SK-N-SH treated with all-trans-retinoic acid at 6 μM for 48 hours (cell line): ENCODE measurements around the gene GORASP1.

Source experiments
- ARNTL ChIP-seq: fragments of 450-650 bp; formaldehyde crosslinking; IDR thresholded peaks from 2 replicates; pipeline ENCODE4 v1.5.0; 2020; ENCODE audit warnings: low read depth, mild to moderate bottlenecking, moderate library complexity, borderline replicate concordance
- CSDC2 ChIP-seq: fragments of 250-450 bp; sonication (Bioruptor Pico); IDR thresholded peaks from 2 replicates; pipeline ENCODE4 v1.5.0; 2020; ENCODE audit warnings: mild to moderate bottlenecking, moderate library complexity
- GLIS3 ChIP-seq: fragments of 250-450 bp; sonication (Bioruptor Pico); IDR thresholded peaks from 2 replicates; pipeline ENCODE4 v1.5.0; 2020; ENCODE audit warnings: mild to moderate bottlenecking, moderate library complexity
- OSR1 ChIP-seq: fragments of 250-450 bp; sonication (Bioruptor Pico); IDR thresholded peaks from 2 replicates; pipeline ENCODE4 v1.8.0; 2022; ENCODE audit warnings: moderate library complexity, mild to moderate bottlenecking, inconsistent platforms
- RARB ChIP-seq: fragments of 250-450 bp; sonication (Bioruptor Pico); IDR thresholded peaks from 2 replicates; pipeline ENCODE4 v1.8.0; 2021; ENCODE audit warnings: mild to moderate bottlenecking, moderate library complexity
- SNAI2 ChIP-seq: fragments of 250-450 bp; sonication (Bioruptor Pico); IDR thresholded peaks from 2 replicates; pipeline ENCODE4 v1.5.0; 2020; ENCODE audit warnings: mild to moderate bottlenecking, moderate library complexity
- TOX ChIP-seq: fragments of 250-450 bp; sonication (Bioruptor Pico); IDR thresholded peaks from 2 replicates; pipeline ENCODE4 v1.8.0; 2021; ENCODE audit warnings: mild to moderate bottlenecking, moderate library complexity, borderline replicate concordance
- ZNF565 ChIP-seq: fragments of 450-650 bp; formaldehyde crosslinking; conservative IDR thresholded peaks from 2 replicates; pipeline ENCODE4 v1.5.0; 2020; ENCODE audit warnings: low read depth, mild to moderate bottlenecking, moderate library complexity
- ZNF70 ChIP-seq: fragments of 450-650 bp; formaldehyde crosslinking; IDR thresholded peaks from 2 replicates; pipeline ENCODE4 v1.5.0; 2020; ENCODE audit warnings: mild to moderate bottlenecking, moderate library complexity
- ZNF8 ChIP-seq: fragments of 450-650 bp; formaldehyde crosslinking; IDR thresholded peaks from 2 replicates; pipeline ENCODE4 v1.5.0; 2020; ENCODE audit warnings: mild to moderate bottlenecking, moderate library complexity
- TF ChIP-seq, protein P1 (sequence below): fragments of 250-450 bp; sonication (Bioruptor Pico); IDR thresholded peaks from 2 replicates; pipeline ENCODE4 v1.5.1; 2020; ENCODE audit warnings: low read depth, mild to moderate bottlenecking, moderate library complexity
- TF ChIP-seq, protein P2 (sequence below): fragments of 250-450 bp; sonication (Bioruptor Pico); IDR thresholded peaks from 2 replicates; pipeline ENCODE4 v1.8.0; 2020; ENCODE audit warnings: mild to moderate bottlenecking, moderate library complexity, borderline replicate concordance

DNA sequence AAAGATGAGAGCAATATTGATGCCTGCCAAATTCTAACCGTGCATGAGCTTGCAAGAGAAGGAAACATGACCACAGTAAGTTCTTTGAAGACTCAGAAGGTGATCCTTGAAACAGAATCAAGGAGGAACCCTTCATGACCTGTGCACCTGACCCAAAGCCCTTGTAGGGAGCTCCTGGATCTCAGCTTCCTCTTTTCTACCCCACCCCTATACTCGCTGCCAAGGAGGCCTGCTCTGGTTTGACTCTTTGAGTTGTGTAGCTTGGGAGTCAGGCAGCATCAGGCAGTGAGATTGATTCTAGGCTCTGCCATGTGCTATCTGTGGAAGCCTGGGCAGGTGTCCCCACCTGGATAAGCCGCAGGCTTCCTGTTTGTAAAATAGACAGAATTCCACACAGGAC is 10.7 kb upstream of the GORASP1 start:
- TF ChIP-seq GLIS3 (CRISPR knock-in tag), result no peak
- TF ChIP-seq ZNF8 (CRISPR knock-in tag), result no peak
- TF ChIP-seq OSR1 (CRISPR knock-in tag), result no peak
- TF ChIP-seq, protein P1, sequence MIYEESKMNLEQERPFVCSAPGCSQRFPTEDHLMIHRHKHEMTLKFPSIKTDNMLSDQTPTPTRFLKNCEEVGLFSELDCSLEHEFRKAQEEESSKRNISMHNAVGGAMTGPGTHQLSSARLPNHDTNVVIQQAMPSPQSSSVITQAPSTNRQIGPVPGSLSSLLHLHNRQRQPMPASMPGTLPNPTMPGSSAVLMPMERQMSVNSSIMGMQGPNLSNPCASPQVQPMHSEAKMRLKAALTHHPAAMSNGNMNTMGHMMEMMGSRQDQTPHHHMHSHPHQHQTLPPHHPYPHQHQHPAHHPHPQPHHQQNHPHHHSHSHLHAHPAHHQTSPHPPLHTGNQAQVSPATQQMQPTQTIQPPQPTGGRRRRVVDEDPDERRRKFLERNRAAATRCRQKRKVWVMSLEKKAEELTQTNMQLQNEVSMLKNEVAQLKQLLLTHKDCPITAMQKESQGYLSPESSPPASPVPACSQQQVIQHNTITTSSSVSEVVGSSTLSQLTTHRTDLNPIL (CRISPR knock-in tag), result no peak
- TF ChIP-seq, protein P2, sequence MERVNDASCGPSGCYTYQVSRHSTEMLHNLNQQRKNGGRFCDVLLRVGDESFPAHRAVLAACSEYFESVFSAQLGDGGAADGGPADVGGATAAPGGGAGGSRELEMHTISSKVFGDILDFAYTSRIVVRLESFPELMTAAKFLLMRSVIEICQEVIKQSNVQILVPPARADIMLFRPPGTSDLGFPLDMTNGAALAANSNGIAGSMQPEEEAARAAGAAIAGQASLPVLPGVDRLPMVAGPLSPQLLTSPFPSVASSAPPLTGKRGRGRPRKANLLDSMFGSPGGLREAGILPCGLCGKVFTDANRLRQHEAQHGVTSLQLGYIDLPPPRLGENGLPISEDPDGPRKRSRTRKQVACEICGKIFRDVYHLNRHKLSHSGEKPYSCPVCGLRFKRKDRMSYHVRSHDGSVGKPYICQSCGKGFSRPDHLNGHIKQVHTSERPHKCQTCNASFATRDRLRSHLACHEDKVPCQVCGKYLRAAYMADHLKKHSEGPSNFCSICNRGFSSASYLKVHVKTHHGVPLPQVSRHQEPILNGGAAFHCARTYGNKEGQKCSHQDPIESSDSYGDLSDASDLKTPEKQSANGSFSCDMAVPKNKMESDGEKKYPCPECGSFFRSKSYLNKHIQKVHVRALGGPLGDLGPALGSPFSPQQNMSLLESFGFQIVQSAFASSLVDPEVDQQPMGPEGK, result no peak
- no peak for TF ChIP-seq ZNF565 (CRISPR knock-in tag)
- TF ChIP-seq ARNTL (CRISPR knock-in tag), result no peak
- TF ChIP-seq SNAI2 (CRISPR knock-in tag), result no peak
- TF ChIP-seq RARB (CRISPR knock-in tag), result no peak
- no peak for TF ChIP-seq TOX (CRISPR knock-in tag)
- TF ChIP-seq ZNF70 (CRISPR knock-in tag), result no peak
- no peak for TF ChIP-seq CSDC2 (CRISPR knock-in tag)
